Measurements from ENCODE around the gene TSPEAR. TPM values are rescaled to one million over a fixed set of nuclear protein-coding genes. Genes with fewer than 3 reads are reported as not detected.
"Not testable (repeated sequence)": the region's sequence is repeated elsewhere in the genome, so short reads cannot be mapped to it uniquely, and the experiment has no call there.

TSPEAR gene
- total RNA-seq, 4 donors from 2014 or later = not detected

DNA sequence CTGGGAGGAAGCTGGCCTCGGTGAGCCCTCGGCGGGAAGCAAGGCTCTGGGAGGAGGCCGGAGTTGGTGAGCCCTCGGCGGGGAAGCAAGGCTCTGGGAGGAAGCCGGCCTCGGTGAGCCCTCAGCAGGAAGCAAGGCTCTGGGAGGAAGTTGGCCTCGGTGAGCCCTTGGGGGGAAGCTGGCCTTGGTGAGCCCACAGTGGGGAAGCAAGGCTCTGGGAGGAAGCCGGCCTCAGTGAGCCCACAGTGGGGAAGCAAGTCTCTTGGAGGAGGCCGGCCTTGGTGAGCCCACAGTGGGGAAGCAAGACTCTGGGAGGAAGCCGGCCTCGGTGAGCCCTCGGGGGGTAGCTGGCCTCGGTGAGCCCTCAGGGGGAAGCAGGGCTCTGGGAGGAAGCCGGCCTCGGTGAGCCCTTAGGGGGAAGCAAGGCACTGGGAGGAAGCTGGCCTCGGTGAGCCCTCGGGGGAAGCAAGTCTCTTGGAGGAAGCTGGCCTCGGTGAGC, 207.4 kb downstream of the TSPEAR start:
- H3K9me3 ChIP-seq = no peaks in the 10 kb centered on the region
- no peaks in the 10 kb centered on the region for H3K4me1 ChIP-seq
- H3K36me3 ChIP-seq = no peaks in the 10 kb centered on the region
- H3K27me3 ChIP-seq = peaks cover 0 to 27% of the 10 kb centered on the region in 2 donors
- TF ChIP-seq, protein P1, sequence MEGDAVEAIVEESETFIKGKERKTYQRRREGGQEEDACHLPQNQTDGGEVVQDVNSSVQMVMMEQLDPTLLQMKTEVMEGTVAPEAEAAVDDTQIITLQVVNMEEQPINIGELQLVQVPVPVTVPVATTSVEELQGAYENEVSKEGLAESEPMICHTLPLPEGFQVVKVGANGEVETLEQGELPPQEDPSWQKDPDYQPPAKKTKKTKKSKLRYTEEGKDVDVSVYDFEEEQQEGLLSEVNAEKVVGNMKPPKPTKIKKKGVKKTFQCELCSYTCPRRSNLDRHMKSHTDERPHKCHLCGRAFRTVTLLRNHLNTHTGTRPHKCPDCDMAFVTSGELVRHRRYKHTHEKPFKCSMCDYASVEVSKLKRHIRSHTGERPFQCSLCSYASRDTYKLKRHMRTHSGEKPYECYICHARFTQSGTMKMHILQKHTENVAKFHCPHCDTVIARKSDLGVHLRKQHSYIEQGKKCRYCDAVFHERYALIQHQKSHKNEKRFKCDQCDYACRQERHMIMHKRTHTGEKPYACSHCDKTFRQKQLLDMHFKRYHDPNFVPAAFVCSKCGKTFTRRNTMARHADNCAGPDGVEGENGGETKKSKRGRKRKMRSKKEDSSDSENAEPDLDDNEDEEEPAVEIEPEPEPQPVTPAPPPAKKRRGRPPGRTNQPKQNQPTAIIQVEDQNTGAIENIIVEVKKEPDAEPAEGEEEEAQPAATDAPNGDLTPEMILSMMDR (IDR thresholded peaks at IDR 0.05) = no peak
- no peak for TF ChIP-seq POLR2A (IDR thresholded peaks at IDR 0.05)
- no peak for TF ChIP-seq EP300 (IDR thresholded peaks at IDR 0.05)
- no peak overlapping the region for H3K4me3 ChIP-seq
- no peak for DNase-seq (ENCODE audit: low spot score in 2 of 2)
- 66 to 74% methylated on average over 20 of the region's 20 CpGs for WGBS, 2 donors
- no peak overlapping the region for H3K27ac ChIP-seq

GRCh38 chr21:44503006-44503889, 208.1 kb downstream of the TSPEAR start:
- H3K36me3 ChIP-seq; H3K27ac ChIP-seq; H3K4me3 ChIP-seq; H3K9me3 ChIP-seq; DNase-seq (ENCODE audit: low spot score in 2 of 2); H3K4me1 ChIP-seq: not testable (repeated sequence)
- peaks cover 0 to 27% of the 10 kb centered on the region in 2 donors for H3K27me3 ChIP-seq
- 70 to 72% methylated on average over 44 of the region's 44 CpGs for WGBS, 2 donors

- Histone ChIP-seq H3K4me3 (no peak overlapping the region), H3K36me3 (no peaks in the 10 kb centered on the region), H3K27ac (no peak overlapping the region), H3K27me3 (peaks cover 0 to 27% of the 10 kb centered on the region in 2 donors), H3K4me1 (no peaks in the 10 kb centered on the region), H3K9me3 (no peaks in the 10 kb centered on the region)
- no peak for DNase-seq (ENCODE audit: low spot score in 2 of 2)
- WGBS, 2 donors = 89 to 91% methylated on average over 27 of the region's 27 CpGs
- TF ChIP-seq EP300 (IDR thresholded peaks at IDR 0.05) (no peak), POLR2A (IDR thresholded peaks at IDR 0.05) (no peak)
- TF ChIP-seq, protein P1 (IDR thresholded peaks at IDR 0.05) = no peak
Observed at GRCh38 chr21:44502171-44502958, 209.0 kb downstream of the TSPEAR start.

- H3K36me3 ChIP-seq = no peaks in the 10 kb centered on the region
- no peak overlapping the region for H3K4me3 ChIP-seq
- TF ChIP-seq POLR2A (IDR thresholded peaks at IDR 0.05) (no peak), EP300 (IDR thresholded peaks at IDR 0.05) (no peak)
- TF ChIP-seq, protein P1 (IDR thresholded peaks at IDR 0.05) = no peak
- WGBS, 2 donors = 65 to 72% methylated on average over 19 of the region's 19 CpGs
- no peak for DNase-seq (ENCODE audit: low spot score in 2 of 2)
- H3K4me1 ChIP-seq = no peaks in the 10 kb centered on the region
- peaks cover 0 to 21% of the 10 kb centered on the region in 2 donors for H3K27me3 ChIP-seq
- H3K27ac ChIP-seq = no peak overlapping the region
- H3K9me3 ChIP-seq = no peaks in the 10 kb centered on the region
Observed at GRCh38 chr21:44500111-44500510, 211.3 kb downstream of the TSPEAR start.

DNA sequence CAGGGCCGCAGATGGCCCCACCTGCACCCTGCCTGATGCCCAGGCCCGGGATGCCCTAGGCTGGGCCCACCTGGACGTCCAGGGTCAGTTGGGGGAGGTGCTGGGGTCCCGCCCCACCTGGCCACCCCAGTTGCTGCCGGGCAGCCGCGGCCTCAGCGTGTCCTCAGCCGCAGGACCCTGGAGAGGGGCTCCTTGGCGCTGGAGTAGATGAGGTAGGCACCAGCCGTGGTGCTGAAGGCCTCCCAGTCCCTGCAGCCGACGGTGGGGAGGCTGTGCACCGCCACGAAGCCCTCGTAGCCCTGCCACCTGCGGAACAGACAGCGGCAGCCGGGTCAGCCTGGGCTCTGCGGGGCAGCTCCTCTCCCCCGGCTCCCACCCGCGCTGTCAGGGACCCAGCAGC, 211.7 kb downstream of the TSPEAR start:
- 83 to 88% methylated on average over 18 to 21 of the region's 23 CpGs for WGBS, 2 donors
- Histone ChIP-seq H3K4me1 (no peaks in the 10 kb centered on the region), H3K27ac (no peak overlapping the region), H3K27me3 (peaks cover 0 to 21% of the 10 kb centered on the region in 2 donors), H3K4me3 (no peak overlapping the region), H3K9me3 (peaks cover 0 to 1% (median 0%) of the 10 kb centered on the region in 4 donors), H3K36me3 (no peaks in the 10 kb centered on the region)
- no peak for TF ChIP-seq EP300 (IDR thresholded peaks at IDR 0.05)
- TF ChIP-seq POLR2A (IDR thresholded peaks at IDR 0.05) = no peak
- TF ChIP-seq, protein P1 (IDR thresholded peaks at IDR 0.05) = no peak
- no peak for DNase-seq (ENCODE audit: low spot score in 2 of 2)
